CD1c-positive myeloid dendritic cell (primary cell): ENCODE measurements around the gene VWA5B1.

ENCODE experiments used
- DNase-seq: peaks from one replicate; pipeline ENCODE4 v3.0.0-alpha.2; 2016; ENCODE audit errors: extremely low spot score

Gene VWA5B1

DNA sequence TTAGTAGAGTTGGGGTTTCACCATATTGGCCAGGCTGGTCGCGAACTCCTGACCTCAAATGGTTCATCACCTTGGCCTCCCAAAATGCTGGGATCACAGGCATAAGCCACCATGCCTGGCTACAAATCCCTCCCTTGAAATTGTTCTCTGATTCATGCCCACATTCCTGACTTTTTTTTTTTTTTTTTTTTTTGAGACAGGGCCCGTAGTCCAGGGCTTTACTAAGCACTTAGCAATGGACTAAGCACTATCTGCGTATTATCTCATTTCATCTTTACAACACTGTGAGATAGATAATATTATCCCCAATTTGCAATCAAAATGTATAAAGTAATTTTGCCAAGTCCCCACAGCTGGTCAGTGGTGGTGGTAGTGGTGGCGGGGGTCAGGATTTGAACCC is 58.9 kb downstream of the VWA5B1 start:
- DNase-seq, result no peak

DNA sequence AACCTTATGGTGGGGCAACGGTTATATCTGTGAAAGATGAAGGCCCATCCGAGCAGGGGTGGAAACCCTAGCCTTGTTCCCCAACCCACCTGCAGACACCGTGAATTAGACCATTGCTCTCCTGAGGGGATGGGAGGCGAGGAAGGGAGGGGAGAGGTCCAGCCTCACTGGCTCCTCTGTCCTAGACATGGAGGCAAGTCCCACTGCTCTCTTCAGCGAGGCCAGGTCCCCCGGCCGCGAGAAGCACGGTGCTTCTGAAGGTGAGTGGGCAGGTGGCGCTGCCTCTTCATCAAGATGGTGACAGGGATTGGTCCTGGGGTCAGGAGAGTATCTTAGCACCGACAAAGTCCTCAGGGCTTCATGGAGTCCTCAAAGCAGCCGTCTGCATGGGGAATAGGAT is 59.3 kb downstream of the VWA5B1 start:
- DNase-seq, result no peak

DNA sequence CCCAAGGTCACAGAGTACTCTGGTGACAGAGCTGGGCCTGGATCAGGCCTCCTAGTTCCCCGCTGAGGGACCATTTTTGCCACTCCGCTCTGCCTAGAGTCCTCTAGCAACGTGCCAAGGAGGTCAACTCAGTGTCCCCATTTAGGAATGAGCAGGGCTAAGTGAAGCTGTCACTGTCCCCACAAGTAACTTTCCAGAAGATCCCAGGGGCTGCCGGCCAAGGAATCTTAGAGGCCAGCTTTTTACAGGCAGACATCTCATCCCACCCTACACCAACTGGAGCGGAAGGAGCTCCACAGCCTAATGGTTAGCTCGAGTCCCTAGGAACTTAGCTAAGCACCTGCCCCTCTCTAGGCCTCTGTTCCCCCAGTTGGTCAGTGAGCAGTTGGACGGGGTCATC is 59.7 kb downstream of the VWA5B1 start:
- DNase-seq, result no peak

DNA sequence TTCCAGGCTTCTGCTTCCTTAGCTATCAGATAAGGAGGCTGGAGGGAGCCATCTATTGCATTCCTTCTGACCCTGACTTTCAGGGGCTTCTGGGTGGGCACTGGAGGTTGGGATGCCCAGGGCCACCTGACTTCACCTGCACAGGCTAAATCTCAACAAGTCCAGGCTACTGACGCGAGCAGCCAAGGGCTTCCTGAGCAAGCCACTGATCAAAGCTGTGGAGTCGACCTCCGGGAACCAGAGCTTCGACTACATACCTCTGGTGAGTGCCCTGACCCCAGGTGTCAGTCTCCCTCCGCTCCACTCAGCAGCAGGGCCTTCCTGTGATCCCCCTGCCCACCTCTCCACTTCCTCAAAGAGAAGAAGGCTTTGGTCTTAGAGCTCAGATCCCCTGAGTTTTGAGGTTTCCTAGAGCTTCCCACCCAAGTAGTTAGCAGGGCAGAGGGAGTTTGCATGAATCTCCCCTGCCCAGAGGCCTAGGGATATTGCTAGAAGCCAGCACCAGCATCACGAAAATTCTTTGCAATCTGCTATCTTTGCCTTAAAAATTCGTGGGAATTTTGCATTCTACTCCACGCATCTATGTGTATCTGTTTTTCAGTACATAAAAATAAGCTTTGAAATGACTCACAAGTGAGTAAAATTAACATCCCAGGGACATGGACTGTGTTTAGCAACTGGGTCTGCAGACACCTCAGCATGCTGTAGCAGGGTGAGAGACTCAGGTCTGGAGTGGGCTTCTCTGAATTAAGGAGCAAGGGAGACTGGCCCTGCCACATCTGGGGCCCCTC is 61.4 kb downstream of the VWA5B1 start:
- no peak for DNase-seq

DNA sequence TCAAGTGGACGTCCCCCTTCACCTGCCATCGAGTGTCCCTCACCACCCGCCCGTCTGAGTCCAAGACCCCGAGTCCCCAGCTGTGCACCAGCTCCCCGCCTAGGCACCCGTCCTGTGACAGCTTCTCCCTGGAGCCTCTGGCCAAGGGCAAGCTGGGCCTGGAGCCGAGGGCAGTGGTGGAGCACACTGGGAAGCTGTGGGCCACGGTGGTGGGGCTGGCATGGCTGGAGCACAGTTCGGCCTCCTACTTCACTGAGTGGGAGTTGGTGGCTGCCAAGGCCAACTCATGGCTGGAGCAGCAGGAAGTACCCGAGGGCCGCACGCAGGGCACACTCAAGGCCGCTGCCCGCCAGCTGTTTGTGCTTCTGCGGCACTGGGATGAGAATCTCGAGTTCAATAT is 63.2 kb downstream of the VWA5B1 start:
- DNase-seq, result no peak

DNA sequence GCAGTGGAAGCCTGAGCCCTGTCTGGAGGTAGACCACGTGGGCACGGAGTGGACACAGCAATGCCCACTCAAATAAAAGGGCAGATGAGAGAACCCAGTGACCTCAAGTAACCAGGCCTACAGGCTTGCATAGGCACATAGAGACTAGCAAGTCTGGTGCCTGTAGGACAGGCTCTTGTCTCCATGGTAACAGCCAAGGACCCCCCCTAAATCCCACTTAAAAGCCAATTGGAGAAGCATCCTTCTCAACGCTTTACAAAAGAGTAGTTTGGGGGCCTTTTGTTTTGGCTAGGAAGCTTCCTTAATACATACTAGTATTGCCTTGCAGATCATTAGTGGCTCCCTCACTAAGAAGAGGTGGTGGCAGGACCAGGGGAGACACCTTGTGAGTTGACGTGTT is 63.9 kb downstream of the VWA5B1 start:
- no peak for DNase-seq

DNA sequence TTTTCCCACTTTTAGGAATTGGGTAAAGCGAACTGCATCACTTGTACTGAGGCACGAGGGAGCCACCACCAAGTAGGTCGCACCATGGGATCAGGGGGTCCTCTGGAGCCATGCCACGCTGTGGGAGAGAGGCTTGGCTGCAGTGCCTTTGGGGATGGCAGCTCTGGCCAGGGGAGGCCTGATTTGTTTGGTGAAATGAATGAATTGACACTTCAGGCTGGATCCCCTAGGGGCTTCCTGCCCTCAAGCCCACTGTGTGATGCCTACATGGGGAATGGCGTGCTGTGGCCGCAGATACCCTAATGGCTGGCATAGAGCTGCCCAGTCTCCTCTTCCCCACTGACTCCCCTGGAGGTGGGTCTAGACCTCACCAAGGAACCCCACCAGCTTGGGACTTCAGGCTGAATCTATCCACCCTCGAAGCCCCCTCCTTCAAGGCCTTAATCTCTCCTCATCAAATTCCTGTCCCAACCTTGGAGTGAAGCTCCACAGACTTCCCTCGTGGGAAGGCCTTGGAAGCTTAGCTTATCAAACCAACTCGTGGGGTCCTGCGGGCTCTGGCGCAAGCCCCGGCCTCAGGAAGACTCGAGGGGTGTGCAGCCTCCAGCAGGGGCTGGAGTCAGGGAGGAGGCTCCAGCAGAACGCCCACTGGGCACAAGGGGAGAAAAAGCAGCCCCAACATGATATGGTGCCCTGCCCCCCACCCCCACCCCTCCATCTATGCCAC is 64.6 kb downstream of the VWA5B1 start:
- DNase-seq, result no peak

DNA sequence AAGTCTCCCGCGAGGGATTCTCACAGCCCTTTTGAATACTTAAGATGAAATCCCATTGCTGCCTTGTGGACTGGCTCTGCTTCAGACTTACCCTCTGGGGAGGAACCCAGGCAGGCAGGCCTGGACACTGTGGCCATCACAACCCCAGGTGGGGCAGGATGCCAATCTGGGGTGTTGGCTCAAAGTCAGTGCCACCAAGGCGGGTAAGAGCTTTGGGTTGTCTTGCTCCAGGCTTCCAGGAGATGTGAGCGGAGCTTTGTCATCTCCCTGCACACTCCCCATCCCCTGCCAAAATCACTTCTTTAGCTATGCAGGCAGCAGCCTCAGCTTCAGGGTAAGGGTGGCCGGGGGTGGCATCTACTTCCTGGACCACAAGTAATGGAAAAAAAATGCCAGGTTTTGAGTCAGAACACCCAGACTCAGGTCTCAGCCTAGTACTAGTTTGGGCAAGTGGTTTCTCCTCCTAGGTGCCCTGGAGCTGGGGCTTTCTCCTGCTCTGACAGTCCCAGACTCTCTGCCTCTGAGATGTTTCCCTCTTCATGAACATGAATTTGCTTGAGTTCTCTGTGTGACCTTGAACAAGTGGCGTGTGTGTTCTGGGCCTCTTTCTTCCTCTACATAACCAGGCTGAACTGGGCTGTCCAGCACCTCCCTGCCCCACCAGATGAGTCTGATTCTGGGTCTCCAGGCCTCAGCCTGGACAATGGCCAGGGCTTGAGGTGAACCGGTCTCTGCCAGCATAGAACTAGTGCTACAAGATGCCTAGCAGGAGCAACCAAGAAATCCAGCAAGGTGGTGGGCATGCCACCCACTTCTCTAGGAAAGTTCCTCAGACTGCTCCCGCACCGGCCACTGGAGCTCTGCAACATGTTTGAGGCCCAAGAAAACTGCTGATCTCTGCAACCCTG is 65.4 kb downstream of the VWA5B1 start:
- DNase-seq, result no peak

DNA sequence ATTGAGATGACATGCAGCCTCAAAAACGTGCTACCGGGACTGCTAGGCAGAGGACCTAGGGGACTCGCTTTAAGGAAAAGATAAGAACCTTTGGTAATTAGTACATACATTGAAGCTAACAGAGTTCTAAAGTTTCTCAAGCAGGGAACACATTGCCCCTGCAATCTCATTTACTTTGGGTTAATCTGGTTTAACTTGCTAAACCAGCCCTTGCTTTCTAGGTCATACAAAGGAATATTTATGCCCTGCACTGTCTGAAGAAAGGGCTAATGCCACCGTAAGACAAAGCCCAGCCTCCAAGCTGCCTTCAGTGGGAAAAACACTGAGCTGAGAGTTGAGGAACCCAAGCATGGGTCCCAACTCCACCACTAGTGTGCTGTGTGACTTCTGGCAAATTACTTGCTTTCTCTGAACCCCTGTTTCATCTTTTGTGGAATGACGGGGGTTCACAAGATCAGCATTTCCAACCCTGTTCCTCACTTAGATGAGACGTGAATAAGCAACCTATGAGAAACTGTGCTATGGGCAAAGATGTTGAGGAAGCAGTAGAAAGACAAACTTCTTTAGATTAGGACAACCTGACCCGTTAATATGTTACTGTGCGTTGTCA is 66.3 kb downstream of the VWA5B1 start:
- DNase-seq, result no peak

DNA sequence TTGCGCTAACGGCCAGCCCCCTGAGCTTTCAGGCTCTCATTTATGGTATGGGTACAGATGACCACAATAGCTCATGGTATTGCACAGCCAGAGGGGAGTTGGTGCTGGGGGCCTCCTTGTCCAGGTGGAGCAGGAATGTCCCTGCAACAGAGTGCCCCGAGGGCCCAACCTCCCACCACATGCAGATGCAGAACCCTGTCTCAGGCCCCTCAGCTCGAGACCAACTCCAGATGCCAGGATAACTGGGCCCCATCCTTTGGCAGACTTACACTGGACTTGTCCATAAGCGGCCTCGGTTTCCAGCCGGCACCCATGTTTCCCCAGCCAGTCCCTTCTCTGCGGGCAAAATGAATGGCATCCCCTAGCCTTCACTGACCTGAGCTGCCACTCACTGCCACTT is 67.1 kb downstream of the VWA5B1 start:
- no peak for DNase-seq

DNA sequence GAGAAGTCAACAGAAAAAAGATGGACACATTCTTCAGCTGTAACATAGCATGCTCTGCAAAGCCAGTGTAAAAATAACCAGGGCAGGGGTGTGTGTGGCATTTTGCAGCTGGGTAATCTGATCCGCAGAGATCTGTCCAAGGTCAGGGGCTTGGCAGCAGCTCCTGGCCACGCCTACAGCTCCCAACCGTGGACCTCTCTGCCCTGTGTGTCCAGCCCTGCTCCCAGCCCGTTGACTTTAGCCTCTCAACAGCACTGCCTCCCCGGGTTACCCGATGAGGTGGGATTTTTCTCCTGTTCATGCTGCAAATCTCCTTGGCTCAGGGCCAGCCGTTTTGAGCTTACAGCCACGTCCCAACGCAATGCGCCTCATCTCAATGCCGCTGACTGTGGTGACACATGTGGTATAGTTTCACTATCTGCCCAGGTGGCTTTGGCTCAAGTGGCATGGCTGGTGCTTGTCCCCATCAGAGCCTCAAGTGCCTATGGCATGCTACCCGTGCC is 68.1 kb downstream of the VWA5B1 start:
- DNase-seq, result no peak

DNA sequence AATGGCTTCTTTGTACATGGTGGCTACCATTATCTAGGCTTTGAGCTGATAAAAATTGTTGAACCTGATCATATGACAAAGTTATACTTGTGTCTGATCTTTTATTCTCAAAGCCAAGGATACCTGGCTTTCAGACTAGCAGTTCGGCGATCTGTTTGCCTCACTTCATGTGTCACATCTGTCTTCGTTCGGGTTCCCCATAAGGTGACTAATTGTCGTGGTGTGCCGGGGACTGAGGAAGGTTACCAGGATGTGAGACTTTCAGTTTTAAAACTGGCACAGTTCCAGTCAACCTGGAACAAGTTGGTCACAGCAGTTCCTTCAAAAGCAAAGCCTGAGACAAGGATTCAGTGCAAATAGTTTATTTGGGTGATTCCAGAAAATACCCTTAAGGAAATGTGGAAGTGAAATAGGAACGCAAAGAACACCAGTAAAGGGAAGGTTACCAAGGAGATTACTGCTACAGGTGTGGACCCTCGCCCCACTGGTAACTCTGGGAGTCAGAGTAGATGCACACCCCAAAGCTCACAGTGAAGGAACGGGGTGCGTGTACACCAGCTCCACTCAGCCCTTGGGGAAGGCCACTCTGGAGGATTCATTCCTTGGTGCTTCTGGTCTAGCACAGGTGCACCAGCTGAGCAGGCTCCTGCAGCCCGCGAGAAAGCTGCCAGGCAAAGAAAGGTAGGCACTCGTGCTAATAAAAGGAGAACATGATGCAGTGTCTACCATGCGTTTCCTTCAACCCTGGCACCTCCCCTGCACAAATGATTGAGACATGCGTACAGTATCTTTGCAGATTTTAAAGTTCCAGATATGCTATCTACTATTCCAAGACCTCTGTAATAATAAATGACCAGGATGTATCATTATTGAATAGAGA is 69.0 kb downstream of the VWA5B1 start:
- no peak for DNase-seq

DNA sequence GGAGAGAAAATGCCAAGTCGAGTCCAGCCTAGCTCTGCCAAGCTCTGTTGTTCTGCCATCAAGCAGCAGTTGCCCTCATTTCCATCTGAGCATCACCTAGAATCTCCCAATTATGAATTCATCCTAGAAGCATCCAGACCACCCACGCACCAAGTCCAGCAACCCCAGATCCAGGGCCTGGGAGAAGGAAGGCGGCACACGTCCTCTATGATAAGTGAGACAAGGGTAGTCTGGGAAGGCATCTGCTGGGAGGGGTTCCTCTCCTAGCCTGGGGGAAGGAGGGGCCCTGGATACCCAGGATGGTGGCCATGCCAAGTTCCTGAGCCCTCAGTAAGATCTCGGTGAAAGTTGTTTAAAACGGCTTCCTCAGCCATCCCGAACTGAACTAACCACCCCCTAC is 70.7 kb downstream of the VWA5B1 start:
- no peak for DNase-seq

DNA sequence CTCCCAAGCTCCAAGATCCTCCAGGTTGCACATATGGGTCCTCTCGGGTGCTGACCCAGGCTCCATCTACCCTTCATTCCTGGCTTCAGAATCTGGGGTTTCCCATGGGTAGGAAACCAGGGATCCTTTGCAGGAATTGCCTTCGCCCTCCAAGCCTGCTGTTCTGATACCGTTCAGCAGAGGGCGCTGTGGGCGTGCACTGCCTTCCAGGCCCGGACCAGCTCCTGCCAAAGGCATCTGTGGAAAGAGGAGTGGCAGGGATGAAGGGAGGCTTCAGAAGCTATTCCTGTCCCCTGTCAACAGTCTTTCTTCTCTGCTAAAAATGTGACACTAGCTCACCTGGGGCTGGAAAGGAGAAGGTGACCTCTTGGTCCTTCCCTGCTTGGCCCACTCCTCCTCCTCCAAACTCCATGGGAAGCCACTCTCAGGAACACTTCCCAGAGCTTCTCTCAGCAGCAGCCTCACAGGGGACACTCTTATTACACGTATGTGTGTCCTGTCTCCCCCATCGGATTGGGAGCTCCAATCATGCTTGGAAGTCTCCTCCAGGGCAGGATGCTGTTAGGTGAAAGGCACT is 71.2 kb downstream of the VWA5B1 start:
- peak; percentile 22 for DNase-seq

DNA sequence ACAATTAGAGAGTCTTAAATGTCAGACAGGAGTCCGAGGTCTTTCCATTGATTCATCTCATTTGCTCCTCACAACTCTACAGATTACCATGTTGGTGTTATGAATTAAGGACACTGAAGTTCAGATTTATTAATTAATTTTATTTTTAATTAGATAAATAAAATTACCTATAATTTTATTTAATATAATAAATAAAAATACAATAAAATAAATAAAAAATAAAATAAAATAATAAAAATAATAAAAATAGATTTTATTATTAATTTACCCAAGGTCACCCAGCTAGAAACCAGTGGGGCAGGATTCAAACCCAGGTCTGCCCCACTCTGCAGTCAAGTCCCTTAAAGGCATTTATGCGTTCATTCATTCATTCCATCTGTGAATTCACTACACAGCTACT is 72.2 kb downstream of the VWA5B1 start:
- no peak for DNase-seq

DNA sequence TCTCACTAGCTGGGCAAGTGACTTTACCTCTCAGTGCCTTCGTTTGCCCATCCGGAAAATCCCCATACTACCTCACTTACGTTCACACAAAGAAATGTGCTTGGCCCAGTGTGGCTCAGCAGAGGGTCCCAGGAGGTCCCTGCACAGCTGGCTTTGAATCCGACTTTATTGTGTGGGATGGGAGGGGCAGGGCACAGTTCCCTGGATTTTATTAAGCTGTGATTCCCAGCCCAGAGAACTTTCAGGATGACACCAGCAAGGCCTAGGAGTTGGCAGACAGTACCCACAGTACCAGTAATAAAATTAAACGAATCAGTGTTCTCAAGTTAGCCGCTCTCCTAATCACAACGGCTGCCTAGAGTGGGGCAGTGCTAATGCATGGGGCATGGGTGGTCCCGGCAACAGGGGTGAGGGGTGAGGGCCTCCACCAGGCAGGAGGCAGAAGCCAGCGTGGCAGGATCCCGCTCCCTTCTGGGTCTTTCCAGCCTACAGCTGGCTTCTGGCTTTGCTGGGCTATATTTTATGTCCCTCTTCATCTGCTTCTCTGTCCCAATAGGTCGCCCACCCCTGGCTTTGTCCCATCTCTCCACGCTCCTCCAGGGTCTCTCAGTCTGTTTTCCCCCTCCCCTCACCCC is 74.9 kb downstream of the VWA5B1 start:
- DNase-seq, result no peak

DNA sequence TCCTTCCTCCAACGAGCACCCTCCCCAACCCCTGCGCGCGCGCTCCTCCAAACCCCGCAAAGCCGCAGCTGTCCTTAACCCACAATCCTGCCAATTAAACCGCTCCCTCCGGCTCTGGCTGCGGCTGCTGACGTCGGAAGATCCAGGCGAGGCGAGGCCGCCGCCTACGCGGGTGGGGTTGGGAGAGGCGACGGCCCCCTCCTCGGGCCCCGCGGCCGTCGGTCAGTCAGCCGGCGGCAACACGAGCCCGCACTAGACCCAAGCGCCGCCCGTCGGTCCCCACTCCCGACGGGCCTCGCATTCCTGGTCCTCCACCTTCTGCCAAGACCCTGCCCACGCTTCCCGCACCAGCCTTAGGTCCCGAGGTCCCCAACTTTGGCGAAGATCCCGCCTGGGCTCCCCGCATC is 75.4 kb downstream of the VWA5B1 start:
- DNase-seq, result no peak

DNA sequence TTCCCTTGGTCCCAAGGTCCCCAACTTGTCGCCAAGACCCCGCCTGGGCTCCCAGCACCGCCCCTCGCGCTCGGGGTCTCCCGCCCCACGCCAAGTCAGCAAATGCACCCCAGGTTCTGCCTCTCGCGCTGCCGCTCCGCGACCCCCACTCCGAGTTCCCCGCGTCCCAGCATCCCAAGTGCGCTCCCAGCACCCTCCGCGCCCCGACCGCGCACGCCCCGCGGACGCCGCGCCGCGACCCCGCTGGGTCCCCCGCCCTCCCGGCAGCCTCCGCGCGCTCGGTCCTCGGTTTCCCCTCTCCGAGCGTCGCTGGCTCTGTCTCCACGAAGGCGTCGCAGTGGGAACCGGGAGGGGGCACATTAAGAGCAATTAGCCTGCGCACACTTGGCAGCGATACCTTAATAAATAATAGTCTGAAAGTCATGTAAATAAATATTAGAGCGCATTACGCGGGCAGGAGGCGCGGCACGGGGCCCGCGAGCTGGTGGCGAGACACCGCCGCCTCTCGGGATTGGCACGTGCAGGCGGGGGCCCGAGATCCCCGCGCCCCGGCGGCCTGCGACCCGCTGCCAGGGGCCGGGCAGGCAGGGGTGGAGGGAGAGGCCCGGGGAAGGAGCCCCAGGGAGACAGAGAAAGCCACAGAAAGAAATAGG is 75.9 kb downstream of the VWA5B1 start:
- no peak for DNase-seq

DNA sequence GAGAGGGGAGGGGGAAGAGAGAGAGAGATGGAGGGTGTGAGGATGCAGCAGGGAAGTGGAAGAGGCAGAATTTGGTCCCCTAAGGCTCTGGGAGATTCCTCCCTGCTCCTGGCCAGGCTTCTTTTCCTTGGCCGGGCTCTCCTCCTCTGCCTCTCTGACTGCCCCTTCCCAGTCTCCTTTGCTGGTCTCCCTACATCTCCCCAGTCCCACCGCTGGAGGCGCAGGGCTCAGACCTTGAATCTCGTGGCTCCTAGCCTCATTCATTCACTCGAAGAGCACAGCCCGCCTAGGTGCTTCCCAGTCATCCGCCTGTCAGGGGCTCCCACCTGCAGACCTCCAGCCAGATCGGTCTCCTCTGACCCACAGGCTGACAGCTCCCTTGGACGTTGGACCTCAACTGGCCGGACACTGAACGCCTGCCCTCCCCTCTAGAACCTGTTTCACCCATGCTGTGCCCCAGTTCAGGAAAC is 76.5 kb downstream of the VWA5B1 start:
- DNase-seq, result no peak
